ENCODE measurements around the gene SRSF10.
"Not testable (repeated sequence)": the region's sequence is repeated elsewhere in the genome, so short reads cannot be mapped to it uniquely, and the experiment has no call there.

SRSF10 gene

DNA sequence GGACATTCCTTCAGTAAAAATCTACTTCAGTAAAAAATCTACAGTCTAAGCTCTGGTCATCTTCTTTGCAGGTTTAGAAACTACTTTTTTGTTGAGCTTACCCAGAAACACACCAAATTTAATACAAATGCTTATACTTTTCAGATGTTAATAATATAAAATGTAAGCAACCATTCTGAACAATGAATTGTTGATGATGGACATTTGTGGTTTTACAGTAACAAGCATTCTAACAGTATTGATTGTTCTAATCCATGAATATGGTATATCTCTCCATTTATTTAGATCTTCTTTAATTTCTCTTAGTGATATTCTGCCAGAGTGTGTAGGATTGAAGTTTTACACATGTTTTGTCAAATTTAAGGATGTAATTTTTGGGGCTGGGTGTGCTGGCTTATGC, 27.0 kb upstream of the SRSF10 start:
- H3K27ac Mint-ChIP-seq, result no peak overlapping the region
- H3K4me1 Mint-ChIP-seq (ENCODE audit: low read depth), result no peaks in the 10 kb centered on the region
- H3K36me3 Mint-ChIP-seq (ENCODE audit: low read depth), result no peaks in the 10 kb centered on the region
- no peaks in the 10 kb centered on the region for H3K9me3 Mint-ChIP-seq
- H3K27me3 Mint-ChIP-seq, result peaks cover 23% of the 10 kb centered on the region
- H3K4me3 Mint-ChIP-seq, result no peak overlapping the region

DNA sequence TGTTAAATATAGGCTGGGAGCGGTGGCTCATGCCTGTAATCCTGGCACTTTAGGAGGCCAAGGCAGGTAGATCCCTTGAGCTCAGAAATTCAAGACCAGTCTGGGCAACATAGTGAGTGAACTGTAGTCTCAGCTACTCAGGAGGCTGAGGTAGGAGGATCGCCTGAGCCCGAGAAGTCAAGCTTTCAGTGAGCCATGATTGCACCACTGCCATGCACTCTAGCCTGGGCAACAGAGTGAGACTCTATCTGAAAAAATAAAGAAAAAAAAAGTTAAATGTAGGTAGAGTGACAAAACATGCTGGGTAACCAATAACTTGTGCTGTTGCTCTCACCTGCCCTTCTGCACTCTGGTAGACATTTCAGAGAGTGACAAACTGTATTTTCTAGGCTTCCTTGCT, 25.0 kb upstream of the SRSF10 start:
- H3K9me3 Mint-ChIP-seq, result no peaks in the 10 kb centered on the region
- H3K36me3 Mint-ChIP-seq (ENCODE audit: low read depth), result no peaks in the 10 kb centered on the region
- peaks cover 17% of the 10 kb centered on the region for H3K27me3 Mint-ChIP-seq
- no peak overlapping the region for H3K27ac Mint-ChIP-seq
- no peaks in the 10 kb centered on the region for H3K4me1 Mint-ChIP-seq (ENCODE audit: low read depth)
- H3K4me3 Mint-ChIP-seq, result no peak overlapping the region

DNA sequence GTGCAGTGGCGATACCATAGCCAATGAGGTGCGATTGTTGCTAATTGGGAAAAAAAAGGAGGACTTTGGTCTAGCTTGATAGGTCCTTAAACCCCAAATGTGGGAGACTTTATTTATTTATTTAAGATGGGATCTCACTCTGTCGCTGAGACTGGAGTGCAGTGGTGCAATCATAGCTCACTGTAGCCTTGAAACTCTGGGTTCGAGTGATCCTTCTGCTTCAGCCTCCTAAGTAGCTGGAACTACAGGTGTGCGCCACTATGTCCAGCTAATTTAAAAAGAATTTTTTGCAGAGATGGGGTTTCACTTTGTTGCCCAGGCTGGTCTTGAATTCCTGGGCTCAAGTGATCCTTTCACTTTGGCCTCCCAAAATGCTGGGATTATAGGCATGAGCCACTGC, 24.0 kb upstream of the SRSF10 start:
- Mint-ChIP-seq H3K36me3 (ENCODE audit: low read depth) (no peaks in the 10 kb centered on the region), H3K4me3 (no peak overlapping the region), H3K4me1 (ENCODE audit: low read depth) (peaks cover 4% of the 10 kb centered on the region), H3K9me3 (no peaks in the 10 kb centered on the region), H3K27ac (no peak overlapping the region), H3K27me3 (peaks cover 17% of the 10 kb centered on the region)

DNA sequence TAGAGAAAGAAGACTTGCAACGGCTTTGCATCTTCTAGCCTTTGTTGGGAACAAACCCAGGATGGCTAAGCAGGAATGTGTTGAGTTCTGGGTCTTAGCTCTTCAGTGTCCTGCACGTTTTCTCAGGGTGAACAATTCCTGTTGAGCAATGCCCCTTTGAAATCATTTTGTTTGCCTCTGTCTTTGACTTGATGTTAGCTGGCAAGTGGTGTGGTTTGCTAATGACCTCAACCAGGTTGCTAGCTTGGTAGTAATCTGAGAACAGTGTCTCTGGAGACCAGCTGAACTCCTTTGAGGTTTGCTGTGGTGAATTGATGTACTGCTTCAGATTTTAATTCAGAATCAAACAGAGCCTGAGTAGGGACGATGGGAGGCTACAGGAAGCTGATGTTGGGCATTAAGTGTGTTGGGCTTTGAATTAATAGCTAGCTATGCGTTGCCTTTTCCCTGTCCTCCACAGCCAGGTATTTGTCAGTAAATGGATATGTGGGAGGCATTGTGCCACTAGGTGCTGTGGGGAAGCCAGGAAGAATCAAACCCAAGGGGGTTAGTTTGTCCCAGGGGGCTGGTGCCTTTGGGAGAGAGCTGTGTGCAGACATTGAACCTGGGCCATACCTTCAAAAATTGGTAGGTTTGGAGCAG, 23.3 kb upstream of the SRSF10 start:
- Mint-ChIP-seq H3K4me1 (ENCODE audit: low read depth) (peaks cover 11% of the 10 kb centered on the region), H3K27me3 (peaks cover 17% of the 10 kb centered on the region), H3K9me3 (no peaks in the 10 kb centered on the region), H3K27ac (no peak overlapping the region), H3K4me3 (no peak overlapping the region), H3K36me3 (ENCODE audit: low read depth) (no peaks in the 10 kb centered on the region)

DNA sequence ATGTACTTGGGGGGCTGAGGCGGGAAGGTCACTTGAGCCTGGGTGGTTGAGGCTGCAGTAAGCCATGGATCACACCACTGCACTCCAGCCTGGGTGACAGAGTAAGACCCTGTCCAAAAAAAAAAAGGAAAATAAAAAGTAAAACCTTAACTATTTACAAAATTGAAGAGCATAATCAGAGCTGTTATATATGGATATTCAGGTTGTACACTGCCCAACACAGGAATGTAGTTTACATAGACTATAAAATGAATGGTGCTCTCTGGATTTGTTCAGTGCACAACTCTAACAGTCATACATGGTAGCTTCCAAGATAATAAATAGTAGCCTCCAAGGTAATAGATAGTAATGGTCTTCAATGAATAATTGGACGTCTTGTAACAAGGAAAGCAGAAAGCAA, 22.6 kb upstream of the SRSF10 start:
- H3K4me3 Mint-ChIP-seq, result no peak overlapping the region
- no peaks in the 10 kb centered on the region for H3K36me3 Mint-ChIP-seq (ENCODE audit: low read depth)
- peaks cover 17% of the 10 kb centered on the region for H3K27me3 Mint-ChIP-seq
- H3K27ac Mint-ChIP-seq, result no peak overlapping the region
- H3K4me1 Mint-ChIP-seq (ENCODE audit: low read depth), result peaks cover 18% of the 10 kb centered on the region
- no peaks in the 10 kb centered on the region for H3K9me3 Mint-ChIP-seq

DNA sequence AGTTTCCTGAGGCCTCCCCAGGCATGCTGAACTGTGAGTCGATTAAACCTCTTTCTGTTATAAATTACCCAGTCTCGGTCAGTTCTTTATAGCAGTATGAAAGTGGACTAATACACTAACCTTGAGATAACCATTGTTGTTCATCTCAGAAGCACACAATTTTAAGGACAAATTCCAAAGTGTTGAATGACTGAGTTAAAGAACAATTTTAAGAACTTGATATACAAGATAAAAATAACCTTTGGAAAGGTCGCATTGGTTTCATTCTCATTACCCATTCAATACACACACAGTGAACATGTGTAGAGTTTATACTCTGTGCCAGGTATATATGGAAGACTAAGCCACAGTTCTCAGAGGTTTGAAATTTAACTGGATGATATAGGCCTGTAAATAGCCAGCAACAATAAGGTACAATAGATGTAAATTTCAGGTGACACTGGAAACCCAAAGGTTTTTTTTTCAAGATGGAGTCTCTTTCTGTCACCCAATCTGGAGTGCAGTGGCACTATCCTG, 19.1 kb upstream of the SRSF10 start:
- Mint-ChIP-seq H3K27me3 (peaks cover 6% of the 10 kb centered on the region), H3K4me3 (peak overlapping the region; percentile 61), H3K36me3 (ENCODE audit: low read depth) (no peaks in the 10 kb centered on the region), H3K27ac (peak overlapping the region; percentile 78), H3K9me3 (no peaks in the 10 kb centered on the region), H3K4me1 (ENCODE audit: low read depth) (peaks cover 26% of the 10 kb centered on the region)

DNA sequence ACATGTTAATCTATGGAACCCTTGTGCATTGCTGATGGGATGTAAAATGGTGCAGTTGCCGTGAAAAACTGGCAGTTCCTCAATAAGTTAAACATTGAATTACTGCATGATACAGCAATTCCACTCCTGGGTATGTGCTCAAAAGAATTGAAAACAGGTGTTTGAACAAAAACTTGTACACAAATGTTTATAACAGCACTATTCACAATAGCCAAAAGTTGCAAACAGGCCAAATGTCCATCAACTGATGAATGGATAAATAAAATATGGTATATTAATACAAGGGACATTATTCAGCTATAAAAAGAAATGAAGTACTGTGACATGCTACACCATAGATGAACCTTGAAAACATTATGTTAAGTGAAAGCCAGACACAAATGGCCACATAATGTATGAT, 17.7 kb upstream of the SRSF10 start:
- no peak overlapping the region for H3K4me3 Mint-ChIP-seq
- peaks cover 26% of the 10 kb centered on the region for H3K4me1 Mint-ChIP-seq (ENCODE audit: low read depth)
- no peak overlapping the region for H3K27ac Mint-ChIP-seq
- H3K36me3 Mint-ChIP-seq (ENCODE audit: low read depth), result no peaks in the 10 kb centered on the region
- H3K27me3 Mint-ChIP-seq, result no peaks in the 10 kb centered on the region
- H3K9me3 Mint-ChIP-seq, result no peaks in the 10 kb centered on the region

DNA sequence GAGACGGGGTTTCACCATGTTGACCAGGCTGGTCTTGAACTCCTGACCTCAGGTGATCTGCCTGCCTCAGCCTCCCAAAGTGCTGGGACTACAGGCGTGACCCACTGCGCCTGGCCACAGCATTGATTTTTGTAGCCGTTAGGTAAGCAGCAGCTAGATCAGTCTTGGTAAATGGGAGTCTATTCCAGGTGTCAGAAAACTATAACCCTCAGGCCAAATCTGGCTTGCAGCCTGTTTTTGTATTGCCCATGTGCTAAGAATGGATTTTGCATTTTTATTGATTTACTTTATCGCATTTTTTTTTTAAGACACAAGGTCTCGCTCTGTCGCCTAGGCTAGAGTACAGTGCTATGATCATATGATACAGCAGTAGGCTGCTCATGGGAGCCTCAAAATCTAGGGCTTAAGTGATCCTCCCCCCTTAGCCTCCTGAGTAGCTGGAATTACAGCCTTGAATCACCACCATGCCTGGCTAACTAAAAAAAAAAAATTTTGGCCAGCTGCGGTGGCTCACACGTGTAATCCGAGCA, 16.6 kb upstream of the SRSF10 start:
- no peak overlapping the region for H3K4me3 Mint-ChIP-seq
- no peak overlapping the region for H3K27ac Mint-ChIP-seq
- no peaks in the 10 kb centered on the region for H3K9me3 Mint-ChIP-seq
- no peaks in the 10 kb centered on the region for H3K27me3 Mint-ChIP-seq
- H3K36me3 Mint-ChIP-seq (ENCODE audit: low read depth), result no peaks in the 10 kb centered on the region
- peaks cover 26% of the 10 kb centered on the region for H3K4me1 Mint-ChIP-seq (ENCODE audit: low read depth)

DNA sequence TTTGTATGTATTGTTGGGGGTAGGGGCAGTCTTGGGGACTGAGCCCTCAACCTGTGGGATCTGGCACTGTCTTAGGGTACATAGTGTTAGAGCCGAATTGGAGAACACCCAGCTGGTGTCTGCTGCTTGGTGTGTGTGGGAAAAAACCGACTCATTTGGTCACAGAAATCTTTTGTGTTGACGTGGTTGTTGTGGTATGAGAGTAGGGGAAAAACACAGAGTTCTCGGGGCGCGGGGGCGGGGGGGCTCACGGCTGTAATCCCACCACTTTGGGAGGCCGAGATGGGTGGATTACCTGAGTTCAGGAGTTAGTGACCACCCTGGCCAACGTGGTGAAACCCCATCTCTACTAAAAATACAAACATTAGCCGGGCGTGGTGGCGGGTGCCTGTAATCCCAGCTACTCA, 15.3 kb upstream of the SRSF10 start:
- Mint-ChIP-seq H3K4me3 (no peak overlapping the region), H3K9me3 (no peaks in the 10 kb centered on the region), H3K27ac (peak overlapping the region; percentile 36), H3K27me3 (no peaks in the 10 kb centered on the region), H3K36me3 (ENCODE audit: low read depth) (no peaks in the 10 kb centered on the region), H3K4me1 (ENCODE audit: low read depth) (peaks cover 26% of the 10 kb centered on the region)

DNA sequence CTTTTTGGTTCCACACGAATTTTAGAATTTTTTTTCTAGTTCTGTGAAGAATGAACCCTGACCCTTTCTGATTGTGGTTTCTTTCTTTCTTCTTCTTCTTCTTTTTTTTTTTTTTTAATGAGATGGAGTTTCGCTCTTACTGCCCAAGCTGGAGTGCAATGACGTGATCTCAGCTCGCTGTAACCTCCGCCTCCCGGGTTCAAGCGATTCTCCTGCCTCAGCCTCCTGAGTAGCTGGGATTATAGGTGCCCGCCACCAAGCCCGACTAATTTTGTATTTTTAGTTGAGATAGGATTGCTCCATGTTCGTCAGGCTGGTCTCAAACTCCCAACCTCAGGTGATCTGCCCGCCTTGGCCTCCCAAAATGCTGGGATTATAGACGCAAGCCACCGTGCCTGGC, 11.9 kb upstream of the SRSF10 start:
- H3K27ac Mint-ChIP-seq; H3K36me3 Mint-ChIP-seq (ENCODE audit: low read depth); H3K9me3 Mint-ChIP-seq; H3K4me3 Mint-ChIP-seq; H3K27me3 Mint-ChIP-seq: not testable (repeated sequence)
- H3K4me1 Mint-ChIP-seq (ENCODE audit: low read depth), result peaks cover 11% of the 10 kb centered on the region

DNA sequence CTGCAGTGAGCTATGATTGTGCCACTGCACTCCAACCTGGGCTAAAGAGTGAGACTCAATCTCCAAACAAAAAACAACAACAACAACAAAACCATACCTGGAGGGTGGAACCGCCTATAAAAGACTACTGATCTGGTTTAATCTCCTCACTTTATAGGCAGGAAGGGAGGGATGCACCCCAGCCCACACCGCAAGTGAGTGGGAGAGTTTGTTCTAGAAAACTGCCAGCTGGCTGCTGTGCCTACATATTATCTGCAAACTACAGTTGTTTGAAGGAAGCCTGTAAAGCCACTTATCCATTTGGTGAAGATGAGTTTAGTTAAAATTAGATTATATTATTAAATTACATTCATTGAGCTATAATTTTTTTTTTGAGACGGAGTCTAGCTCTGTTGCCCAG, 9.1 kb upstream of the SRSF10 start:
- H3K27ac Mint-ChIP-seq, result no peak overlapping the region

DNA sequence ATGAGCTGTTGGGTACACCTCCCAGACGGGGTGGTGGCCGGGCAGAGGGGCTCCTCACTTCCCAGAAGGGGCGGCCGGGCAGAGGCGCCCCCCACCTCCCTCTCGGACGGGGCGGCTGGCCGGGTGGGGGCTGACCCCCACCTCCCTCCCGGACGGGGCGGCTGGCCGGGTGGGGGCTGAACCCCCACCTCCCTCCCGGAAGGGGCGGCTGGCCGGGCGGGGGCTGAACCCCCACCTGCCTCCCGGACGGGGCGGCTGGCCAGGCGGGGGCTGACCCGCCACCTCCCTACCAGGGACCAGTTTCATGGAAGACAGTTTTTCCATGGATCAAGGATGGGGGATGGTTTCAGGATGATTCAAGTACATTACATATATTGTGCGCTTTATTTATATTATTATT, 6.9 kb upstream of the SRSF10 start:
- not testable (repeated sequence) for H3K9me3 Mint-ChIP-seq; H3K4me3 Mint-ChIP-seq; H3K36me3 Mint-ChIP-seq (ENCODE audit: low read depth); H3K27me3 Mint-ChIP-seq; H3K27ac Mint-ChIP-seq; H3K4me1 Mint-ChIP-seq (ENCODE audit: low read depth)

More for the DNA sequence above, 9.1 kb upstream of the SRSF10 start:
- no peak overlapping the region for H3K4me3 Mint-ChIP-seq
- peaks cover 5% of the 10 kb centered on the region for H3K4me1 Mint-ChIP-seq (ENCODE audit: low read depth)
- no peaks in the 10 kb centered on the region for H3K27me3 Mint-ChIP-seq
- no peaks in the 10 kb centered on the region for H3K9me3 Mint-ChIP-seq
- no peaks in the 10 kb centered on the region for H3K36me3 Mint-ChIP-seq (ENCODE audit: low read depth)

DNA sequence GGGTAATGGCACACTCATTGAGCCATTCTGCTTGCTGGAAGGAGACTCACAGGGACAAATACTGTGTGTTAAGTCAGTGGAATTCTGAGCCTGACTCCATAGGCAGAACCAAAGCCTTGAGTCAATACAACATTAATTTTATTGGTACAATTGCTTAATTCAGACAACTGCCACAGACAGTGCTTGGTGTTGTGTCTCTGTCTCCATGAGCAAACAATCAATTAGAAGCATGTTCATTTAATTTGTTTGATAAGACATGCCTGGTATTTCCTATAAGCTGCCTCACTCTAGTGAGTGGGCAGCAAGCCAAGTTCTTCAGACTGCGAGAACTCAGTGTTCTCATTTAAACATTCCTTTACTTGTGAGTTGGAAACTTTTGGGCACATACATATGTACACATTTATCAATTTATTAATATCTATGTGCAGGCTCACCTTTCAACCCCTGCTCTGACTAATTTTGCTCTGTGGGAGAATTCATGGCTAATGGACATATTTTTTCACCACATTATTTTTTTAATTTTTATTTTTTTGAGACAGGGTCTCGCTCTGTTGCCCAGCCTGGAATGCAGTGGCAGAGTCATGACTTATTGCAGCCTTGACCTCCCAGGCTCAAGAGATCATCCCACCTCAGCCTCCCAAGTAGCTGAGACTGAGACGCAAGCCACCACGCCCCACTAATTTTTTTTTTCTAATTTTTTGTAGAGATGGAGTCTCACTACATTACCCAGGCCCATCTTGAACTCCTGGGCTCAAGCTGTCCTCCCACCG, 4.5 kb upstream of the SRSF10 start:
- Mint-ChIP-seq H3K4me1 (ENCODE audit: low read depth) (peaks cover 20% of the 10 kb centered on the region), H3K9me3 (no peaks in the 10 kb centered on the region), H3K36me3 (ENCODE audit: low read depth) (peaks cover 2% of the 10 kb centered on the region), H3K27me3 (no peaks in the 10 kb centered on the region), H3K27ac (no peak overlapping the region), H3K4me3 (no peak overlapping the region)

DNA sequence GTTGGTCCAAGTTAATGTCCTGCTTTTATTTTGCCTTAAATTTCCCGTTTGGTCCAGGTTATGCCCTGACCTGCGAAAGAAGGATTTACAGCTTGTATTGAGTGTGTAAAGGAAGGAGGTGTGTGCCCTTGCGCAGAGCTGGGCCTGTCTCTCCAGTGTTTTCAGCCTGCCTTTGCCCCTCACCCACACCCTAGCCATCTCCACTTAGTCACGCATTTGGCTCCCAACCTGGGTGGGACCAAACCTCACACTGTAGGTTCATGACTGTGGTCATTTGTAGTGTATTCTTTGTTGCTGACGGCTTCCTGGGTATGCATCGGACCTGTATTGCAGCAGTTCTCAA, 572 bp upstream of the SRSF10 start:
- H3K4me3 Mint-ChIP-seq, result peak overlapping the region; percentile 100
- H3K4me1 Mint-ChIP-seq (ENCODE audit: low read depth), result peaks cover 49% of the 10 kb centered on the region
- peaks cover 41% of the 10 kb centered on the region for H3K36me3 Mint-ChIP-seq (ENCODE audit: low read depth)
- no peaks in the 10 kb centered on the region for H3K27me3 Mint-ChIP-seq
- H3K27ac Mint-ChIP-seq, result peak overlapping the region; percentile 97
- no peaks in the 10 kb centered on the region for H3K9me3 Mint-ChIP-seq

DNA sequence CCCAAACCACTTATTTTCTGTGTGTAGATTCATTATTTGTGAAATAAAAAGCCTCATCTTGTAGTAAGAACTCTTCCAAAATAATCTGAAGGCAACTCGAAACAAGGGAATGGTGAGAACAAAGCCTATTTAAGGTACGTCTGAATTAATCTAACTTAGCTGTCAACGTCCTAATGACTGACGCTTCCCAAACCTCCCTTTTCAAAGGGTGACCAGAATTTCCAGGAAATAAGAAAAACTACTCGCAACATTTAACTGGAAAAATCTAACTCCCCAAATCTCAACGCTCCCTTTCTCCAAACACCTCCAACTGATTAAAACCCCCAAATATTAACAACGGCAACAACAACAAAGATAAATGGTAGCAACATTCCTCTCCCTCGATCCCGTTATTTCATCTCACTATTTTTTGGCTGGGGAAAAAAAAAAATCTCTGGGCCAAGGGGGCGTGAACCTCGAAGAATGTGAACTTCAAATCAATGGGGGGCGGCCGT, 693 bp downstream of the SRSF10 start:
- Mint-ChIP-seq H3K4me1 (ENCODE audit: low read depth) (peaks cover 60% of the 10 kb centered on the region), H3K4me3 (peak overlapping the region; percentile 100), H3K27ac (peak overlapping the region; percentile 97), H3K36me3 (ENCODE audit: low read depth) (peaks cover 50% of the 10 kb centered on the region), H3K9me3 (no peaks in the 10 kb centered on the region), H3K27me3 (no peaks in the 10 kb centered on the region)
